Right lobe of liver (tissue), 6 donors: ENCODE results near the gene SUSD5. TPM values are rescaled to one million over a fixed set of nuclear protein-coding genes. Genes with fewer than 3 reads are reported as not detected.
"Not testable (repeated sequence)": the region's sequence is repeated elsewhere in the genome, so short reads cannot be mapped to it uniquely, and the experiment has no call there.

Source experiments
- ATAC-seq, 4 donors: fragments of 200-7000 bp; cut with Tn5 transposase; one replicate each; pipeline ENCODE4 v1.9.1; 2020; ENCODE audit warnings: mild to moderate bottlenecking in 4 of 4, moderate library complexity in 4 of 4
- DNase-seq, 3 donors: peaks; one replicate each; pipeline ENCODE4 v3.0.0-alpha.2; 2020
- H3K27ac ChIP-seq, 3 donors: fragments of 200-600 bp; one replicate each; pipeline ENCODE4 v1.8.0; 2022
- H3K27me3 ChIP-seq, 2 donors: fragments of 200-600 bp; one replicate each; pipeline ENCODE4 v1.8.0; 2022
- H3K36me3 ChIP-seq, 4 donors: fragments of 200-600 bp; sonication (generic) in 1 of 4; one replicate each; pipeline versions ENCODE4 v1.5.1 to v1.8.0; 2017 to 2022; ENCODE audit warnings: control low read depth in 1 of 4
- H3K4me1 ChIP-seq, 4 donors: fragments of 200-600 bp; sonication (generic) in 1 of 4; one replicate each; pipeline versions ENCODE4 v1.5.1 to v1.8.0; 2017 to 2022; ENCODE audit warnings: control low read depth in 1 of 4
- H3K4me3 ChIP-seq, 3 donors: fragments of 200-600 bp; one replicate each; pipeline ENCODE4 v1.8.0; 2022
- H3K9me3 ChIP-seq, 4 donors: fragments of 200-600 bp; sonication (generic) in 1 of 4; one replicate each; pipeline versions ENCODE4 v1.5.1 to v1.8.0; 2017 to 2022; ENCODE audit warnings: control low read depth in 1 of 4
- CTCF ChIP-seq, 4 donors: fragments of 200-600 bp in 3 of 4; fragments of 450-650 bp in 1 of 4; IDR thresholded peaks; one replicate each; pipeline versions ENCODE4 v1.5.1 to v1.8.0; 2016 to 2022; ENCODE audit warnings: antibody characterized with exemption in 4 of 4, mild to moderate bottlenecking in 2 of 4
- POLR2A ChIP-seq: fragments of 450-650 bp; IDR thresholded peaks from one replicate; pipeline ENCODE4 v1.6.1; 2017; ENCODE audit warnings: antibody characterized with exemption, mild to moderate bottlenecking
- WGBS: methylation state at CpG from one replicate; pipeline ENCODE4 v1.1.6; 2018; ENCODE audit warnings: low coverage, low lambda C conversion rate; ENCODE audit not compliant: insufficient coverage; ENCODE audit errors: missing lambda C conversion rate; 5-methylcytosine and 5-hydroxymethylcytosine counted together
- intact Hi-C, 2 donors: fragments of 100-400 bp; cut with DNase I; formaldehyde crosslinking; loops; one replicate each; pipeline versions ENCODE4 v1.11.2 to v1.14.1; 2022
- total RNA-seq, 6 experiments: library from RNA; depleted of rRNA in 2 of 6; stranded (reverse); fragments of >200 nt in 2 of 6; fragmentation: NEBNext Ultra II Directional in 3 of 6; extraction: Animal tissue kit (Norgen Biotek cat#: 25700) in 3 of 6; gene quantifications; one replicate each; pipeline versions ENCODE4 v1.1.0 to v1.2.4, GENCODE V29; 2016 to 2023
- donor health status: DM: no; HTN: yes; CAD: no.
- donor health status: DM: no; HTN: no; CAD: no.
- donor health status: DM: no; HTN: no; CAD: no.
- donor health status: DM: no; HTN: yes; CAD: no.
- donor health status: DM: no; HTN: yes; CAD: no.

The SUSD5 gene
- total RNA-seq, 6 experiments from 2014 or later = 0.05 to 0.20 (median 0.16) TPM; not detected in 2

DNA sequence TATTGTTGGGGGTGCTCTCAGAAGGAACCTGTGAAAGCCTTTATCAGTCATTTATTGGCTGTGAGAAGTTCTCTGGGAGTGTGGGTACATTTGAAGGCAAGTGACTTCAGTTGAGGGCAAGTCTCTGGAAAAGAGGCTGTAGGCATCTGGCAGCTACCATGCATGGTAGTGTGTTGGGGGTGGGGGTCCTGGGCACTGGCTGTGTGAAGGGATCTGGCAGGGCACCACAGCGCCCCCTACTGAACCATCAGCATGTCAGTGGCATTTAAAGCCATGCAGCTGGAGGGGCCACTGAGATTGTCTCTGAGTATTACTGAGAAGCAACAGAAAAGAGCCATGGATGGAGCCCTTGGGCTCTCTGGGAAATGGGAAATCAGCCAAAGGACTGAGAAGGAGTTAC, 74.2 kb downstream of the SUSD5 start:
- 40% methylated on average over 1 of the region's 1 CpG for WGBS
- no peak overlapping the region for H3K27ac ChIP-seq
- H3K4me3 ChIP-seq = no peak overlapping the region
- H3K36me3 ChIP-seq = peaks cover 0 to 9% (median 2%) of the 10 kb centered on the region in 4 donors
- ATAC-seq (no peak), DNase-seq (no peak)
- H3K27me3 ChIP-seq = no peaks in the 10 kb centered on the region
- TF ChIP-seq CTCF (IDR thresholded peaks at IDR 0.05) (peak in 2 of 4 donors; percentile 17 to 26), POLR2A (no peak)
- intact Hi-C loops = loop anchor here in 1 of 2 donors (10.0 kb wide), 1 partner anchor 230 kb away; no protein-coding TSS in a partner anchor
- peaks cover 0 to 11% (median 0%) of the 10 kb centered on the region in 4 donors for H3K4me1 ChIP-seq
- H3K9me3 ChIP-seq = no peaks in the 10 kb centered on the region

DNA sequence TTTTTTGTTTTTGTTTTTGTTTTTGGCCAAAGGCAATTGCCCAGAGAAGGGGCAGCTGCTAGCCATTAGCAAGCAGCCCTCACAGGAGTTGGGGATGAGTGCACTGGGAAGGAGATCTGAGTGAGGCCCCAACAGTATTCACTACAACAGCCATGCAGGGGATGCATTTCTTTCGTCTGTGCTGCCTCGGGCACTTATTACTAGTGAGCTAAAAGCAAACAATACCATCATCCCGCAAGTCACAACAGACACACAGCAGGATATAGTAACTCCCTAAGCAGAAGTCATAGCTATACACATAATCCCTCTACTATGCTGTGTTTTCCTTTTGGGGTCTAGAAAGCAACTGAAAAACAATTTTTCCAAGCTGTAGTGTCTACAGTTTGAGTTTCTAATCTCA, 77.6 kb downstream of the SUSD5 start:
- Histone ChIP-seq H3K36me3 (peaks cover 0 to 16% (median 2%) of the 10 kb centered on the region in 4 donors), H3K9me3 (no peaks in the 10 kb centered on the region), H3K4me3 (no peak overlapping the region), H3K27me3 (no peaks in the 10 kb centered on the region), H3K27ac (no peak overlapping the region), H3K4me1 (no peaks in the 10 kb centered on the region)
- DNase-seq = no peak
- intact Hi-C loops = loop anchor here in 1 of 2 donors (10.0 kb wide), 1 partner anchor 234 kb away; no protein-coding TSS in a partner anchor
- ATAC-seq = no peak
- WGBS = 100% methylated on average over 3 of the region's 3 CpGs
- TF ChIP-seq POLR2A (no peak), CTCF (IDR thresholded peaks at IDR 0.05) (no peak)

DNA sequence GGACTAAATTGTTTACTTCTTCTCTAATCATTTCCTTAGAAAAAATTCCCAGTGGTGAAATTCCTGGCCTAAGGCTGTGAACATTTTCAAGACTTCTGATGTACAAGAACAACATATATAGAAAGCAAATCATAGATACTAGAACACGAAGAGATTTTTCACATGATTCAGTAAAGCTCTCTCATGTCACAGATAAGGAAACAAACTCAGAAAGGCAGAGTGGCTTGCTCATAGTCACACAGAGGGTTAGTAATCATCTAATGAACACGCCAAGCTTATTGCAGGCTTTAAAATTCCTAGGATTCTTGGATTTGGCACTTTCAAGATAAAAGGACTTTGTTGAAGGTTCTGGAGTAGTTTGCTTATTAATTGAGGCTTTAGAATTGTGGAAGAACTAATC, 78.6 kb downstream of the SUSD5 start:
- no peak overlapping the region for H3K27ac ChIP-seq
- intact Hi-C loops = loop anchor here (10.0 kb wide), 1 partner anchor 235 kb away; no protein-coding TSS in a partner anchor
- WGBS = 74% methylated on average over 2 of the region's 2 CpGs
- no peaks in the 10 kb centered on the region for H3K9me3 ChIP-seq
- no peak overlapping the region for H3K4me3 ChIP-seq
- no peaks in the 10 kb centered on the region for H3K4me1 ChIP-seq
- ATAC-seq = no peak
- peaks cover 0 to 25% (median 2%) of the 10 kb centered on the region in 4 donors for H3K36me3 ChIP-seq
- H3K27me3 ChIP-seq = no peaks in the 10 kb centered on the region
- DNase-seq = no peak
- TF ChIP-seq POLR2A = no peak
- no peak for TF ChIP-seq CTCF (IDR thresholded peaks at IDR 0.05)

- H3K36me3 ChIP-seq = peaks cover 0 to 33% (median 6%) of the 10 kb centered on the region in 4 donors
- not testable (repeated sequence) for H3K4me3 ChIP-seq, H3K9me3 ChIP-seq, ATAC-seq, H3K27me3 ChIP-seq, H3K27ac ChIP-seq, DNase-seq, H3K4me1 ChIP-seq
- intact Hi-C loops = loop anchor here in 1 of 2 donors (10.0 kb wide), 1 partner anchor 236 kb away; no protein-coding TSS in a partner anchor
- 86% methylated on average over 7 of the region's 8 CpGs for WGBS
Observed at GRCh38 chr3:33139006-33139623, 79.5 kb downstream of the SUSD5 start.

- no peak for ATAC-seq
- Histone ChIP-seq H3K4me1 (no peaks in the 10 kb centered on the region), H3K27ac (no peak overlapping the region), H3K4me3 (no peak overlapping the region), H3K36me3 (peaks cover 0 to 43% (median 12%) of the 10 kb centered on the region in 4 donors), H3K27me3 (no peaks in the 10 kb centered on the region), H3K9me3 (no peaks in the 10 kb centered on the region)
- no peak for DNase-seq
- WGBS = 60% methylated on average over 1 of the region's 1 CpG
- no peak for TF ChIP-seq CTCF (IDR thresholded peaks at IDR 0.05)
- no peak for TF ChIP-seq POLR2A
- intact Hi-C loops = loop anchor here in 1 of 2 donors (10.0 kb wide), 1 partner anchor 237 kb away; no protein-coding TSS in a partner anchor
Observed at GRCh38 chr3:33137691-33138090, 80.9 kb downstream of the SUSD5 start.
